GM19438 (cell line): ENCODE data around the gene VEPH1.

Experiments used
- ATAC-seq: cut with Tn5 transposase; IDR thresholded peaks from one replicate; pipeline ENCODE4 v1.9.1; 2021; ENCODE audit warnings: low read depth; ENCODE audit not compliant: unreplicated experiment

VEPH1 gene

GRCh38 chr3:157276801-157277200, 226.4 kb downstream of the VEPH1 start:
- ATAC-seq: no peak

- ATAC-seq: no peak
Observed at GRCh38 chr3:157275832-157276231, 227.4 kb downstream of the VEPH1 start.

- no peak for ATAC-seq
Observed at GRCh38 chr3:157274644-157275137, 228.5 kb downstream of the VEPH1 start.

GRCh38 chr3:157271283-157271882, 231.8 kb downstream of the VEPH1 start:
- ATAC-seq: no peak

- no peak for ATAC-seq
Observed at GRCh38 chr3:157268026-157268425, 235.2 kb downstream of the VEPH1 start.

- ATAC-seq: no peak
Observed at GRCh38 chr3:157265931-157266330, 237.3 kb downstream of the VEPH1 start.

- ATAC-seq: no peak
Observed at GRCh38 chr3:157263027-157263426, 240.2 kb downstream of the VEPH1 start.

GRCh38 chr3:157261000-157261399, 242.2 kb downstream of the VEPH1 start:
- ATAC-seq: no peak

GRCh38 chr3:157259825-157260224, 243.4 kb downstream of the VEPH1 start:
- ATAC-seq: no peak

GRCh38 chr3:157257101-157257500, 246.1 kb downstream of the VEPH1 start:
- no peak for ATAC-seq

GRCh38 chr3:157255797-157256196, 247.4 kb downstream of the VEPH1 start:
- ATAC-seq: no peak

GRCh38 chr3:157251685-157252084, 251.5 kb downstream of the VEPH1 start:
- ATAC-seq: no peak

GRCh38 chr3:157249606-157250005, 253.6 kb downstream of the VEPH1 start:
- no peak for ATAC-seq

GRCh38 chr3:157248590-157249422, 254.4 kb downstream of the VEPH1 start:
- ATAC-seq: no peak

GRCh38 chr3:157247391-157247790, 255.8 kb downstream of the VEPH1 start:
- no peak for ATAC-seq

GRCh38 chr3:157242836-157243235, 260.4 kb downstream of the VEPH1 start:
- no peak for ATAC-seq

- ATAC-seq: no peak
Observed at GRCh38 chr3:157241599-157241998, 261.6 kb downstream of the VEPH1 start.

GRCh38 chr3:157240408-157240807, 262.8 kb downstream of the VEPH1 start:
- ATAC-seq: no peak

- ATAC-seq: peak; percentile 99
Observed at GRCh38 chr3:157239082-157239704, 264.0 kb downstream of the VEPH1 start.

- ATAC-seq: no peak
Observed at GRCh38 chr3:157238457-157238856, 264.8 kb downstream of the VEPH1 start.

GRCh38 chr3:157237886-157238285, 265.3 kb downstream of the VEPH1 start:
- no peak for ATAC-seq
